Cerebellar nuclear complex (tissue), 1 donor: Measurements from ENCODE around the gene PDE7B.

Experiments used
- DNase-seq, 2 experiments: peaks; one replicate each; lab custom pipeline; 2025; lab: John Stamatoyannopoulos, UW

Gene PDE7B

DNA sequence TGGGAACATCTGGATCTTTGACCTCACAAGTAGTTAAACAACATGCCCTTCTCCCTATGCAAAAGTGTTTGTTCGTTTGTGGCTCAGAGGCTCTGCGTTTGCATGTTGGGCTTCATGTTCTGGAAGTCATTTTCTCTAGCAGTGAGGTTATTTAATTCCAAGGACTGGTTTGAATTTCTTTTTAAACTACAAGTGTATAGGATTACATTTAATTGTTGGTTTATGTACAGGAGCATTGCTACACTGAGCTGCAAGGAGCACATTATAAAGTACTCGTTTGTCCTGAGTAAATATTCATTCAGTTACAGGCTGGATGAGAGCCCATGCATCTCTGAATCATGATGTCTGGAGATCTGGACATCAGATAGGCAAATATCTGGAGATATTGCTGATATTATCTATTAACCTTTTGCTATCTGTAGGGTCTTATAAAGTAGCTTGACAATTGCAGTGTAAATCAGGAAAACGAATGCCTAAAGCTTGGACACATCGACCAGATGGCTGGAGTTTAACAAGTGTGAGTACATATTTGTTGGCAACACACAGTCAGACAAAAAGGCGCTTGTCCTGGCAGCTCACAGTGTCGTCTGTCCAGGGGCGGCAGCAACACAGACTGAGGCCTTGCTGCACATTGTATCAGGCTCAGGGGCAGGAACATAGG lies 84.6 kb downstream of the PDE7B start:
- peak; percentile 40 to 86 for DNase-seq

DNA sequence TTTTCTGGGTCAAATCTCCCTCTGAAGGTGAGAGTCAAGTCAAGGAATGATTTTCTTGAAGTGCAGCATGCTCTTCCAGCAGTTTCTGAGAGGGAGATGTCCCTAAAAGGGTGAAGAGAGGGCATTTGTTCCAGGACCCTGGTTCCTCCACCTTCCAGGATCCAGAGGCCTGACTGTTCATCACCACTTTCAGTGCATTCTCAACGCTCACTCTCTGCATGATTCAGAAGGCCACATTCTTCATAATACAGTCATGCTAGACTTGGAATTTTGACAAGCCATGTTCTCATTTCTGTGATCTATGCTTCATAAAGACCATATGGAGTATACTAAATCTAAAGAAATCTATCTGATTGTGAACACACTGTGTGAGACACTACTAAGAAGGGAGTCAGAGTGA lies 85.1 kb downstream of the PDE7B start:
- no peak for DNase-seq

DNA sequence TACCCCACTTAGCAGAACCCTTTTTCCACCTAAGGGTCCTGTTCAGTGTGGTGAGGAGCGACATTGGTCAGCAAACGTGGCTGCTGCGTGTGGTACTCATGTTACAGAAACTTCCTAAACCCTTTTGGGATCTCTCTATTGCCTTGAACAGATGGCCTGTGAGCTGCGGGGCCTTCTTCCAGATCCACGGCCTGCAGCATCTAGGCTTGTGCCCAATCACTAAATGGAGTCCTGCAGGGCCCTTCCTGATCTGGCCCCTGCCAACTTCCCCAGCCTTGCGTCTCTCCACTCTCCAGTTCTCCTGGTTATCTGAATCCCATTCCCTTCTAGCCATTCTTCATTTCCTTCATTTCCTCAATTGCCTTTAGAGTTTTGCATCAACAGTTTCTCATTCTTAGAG lies 85.6 kb downstream of the PDE7B start:
- peak; percentile 74 to 88 for DNase-seq

DNA sequence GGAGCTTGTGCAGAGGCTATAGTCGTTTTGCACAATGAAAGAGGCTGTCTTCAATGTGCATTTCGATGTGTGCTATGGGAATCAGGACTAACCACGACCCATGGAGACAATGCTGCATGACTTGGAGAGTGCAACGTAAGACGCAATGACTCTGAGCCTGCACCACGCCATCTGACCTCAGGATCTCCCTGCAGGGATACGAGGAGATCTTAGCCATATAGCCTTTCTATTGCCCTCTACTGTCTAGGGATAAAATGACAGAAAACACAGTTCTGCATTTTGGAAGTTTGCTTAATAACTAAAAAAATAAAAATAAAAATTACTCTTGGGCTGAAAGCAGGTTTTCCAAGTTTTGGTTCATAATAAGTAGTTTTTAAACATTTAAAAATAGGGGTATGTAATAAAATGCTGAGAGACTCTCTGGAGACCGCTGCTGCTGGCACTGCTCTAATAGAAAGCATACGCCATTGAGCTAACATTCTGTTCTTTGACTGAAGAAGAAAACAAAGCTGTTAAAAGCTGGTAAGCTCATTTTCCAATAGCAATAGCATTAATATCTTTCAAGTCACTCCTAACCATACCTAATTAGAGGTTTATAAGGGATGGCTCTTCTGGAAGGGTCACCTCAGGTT lies 87.2 kb downstream of the PDE7B start:
- no peak for DNase-seq

DNA sequence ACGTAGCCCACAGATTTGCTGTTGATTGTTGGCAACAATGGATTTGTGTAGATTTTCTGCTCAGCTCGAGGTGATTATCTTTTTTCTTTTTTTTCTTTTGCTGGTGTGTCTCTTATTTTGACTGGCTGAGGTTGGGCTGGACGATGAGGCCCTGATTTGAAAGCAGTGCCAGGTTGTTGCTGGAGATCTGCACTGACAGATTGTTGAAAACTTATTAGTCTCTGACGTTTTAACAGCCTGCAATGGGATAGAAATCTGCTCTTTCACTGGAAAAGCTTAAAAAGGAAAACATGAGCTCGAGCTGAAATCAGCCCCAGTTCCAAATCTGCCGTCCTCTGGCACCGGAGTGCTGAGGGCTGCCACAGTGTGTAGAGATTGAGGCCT lies 87.7 kb downstream of the PDE7B start:
- DNase-seq: peak in 1 of 2 experiments; percentile 79

DNA sequence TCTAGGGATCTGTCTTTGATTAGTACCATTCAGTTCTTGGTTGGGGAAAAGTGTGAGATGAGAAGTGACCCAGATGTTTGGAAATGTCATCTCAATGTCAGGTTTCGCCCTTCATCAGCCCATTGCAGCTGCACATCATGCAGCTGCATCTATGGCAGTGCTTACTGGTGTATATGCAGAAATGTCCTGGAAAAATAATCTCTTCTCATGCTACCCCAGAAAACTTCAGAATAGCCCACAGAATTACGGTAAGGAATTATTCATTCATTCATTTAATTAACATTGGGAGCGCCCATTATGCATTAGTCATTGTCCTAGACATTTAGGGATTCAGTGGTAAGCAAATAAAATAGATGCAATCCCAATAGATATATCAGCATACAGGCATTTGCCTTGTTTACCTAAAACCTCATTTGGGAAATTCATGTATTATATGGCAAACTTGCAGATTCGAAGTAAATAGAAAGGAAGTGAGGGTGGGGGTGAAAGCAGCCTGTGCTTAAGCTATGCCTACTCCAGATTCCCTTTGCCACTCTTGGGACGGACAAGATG lies 89.2 kb downstream of the PDE7B start:
- DNase-seq: no peak

DNA sequence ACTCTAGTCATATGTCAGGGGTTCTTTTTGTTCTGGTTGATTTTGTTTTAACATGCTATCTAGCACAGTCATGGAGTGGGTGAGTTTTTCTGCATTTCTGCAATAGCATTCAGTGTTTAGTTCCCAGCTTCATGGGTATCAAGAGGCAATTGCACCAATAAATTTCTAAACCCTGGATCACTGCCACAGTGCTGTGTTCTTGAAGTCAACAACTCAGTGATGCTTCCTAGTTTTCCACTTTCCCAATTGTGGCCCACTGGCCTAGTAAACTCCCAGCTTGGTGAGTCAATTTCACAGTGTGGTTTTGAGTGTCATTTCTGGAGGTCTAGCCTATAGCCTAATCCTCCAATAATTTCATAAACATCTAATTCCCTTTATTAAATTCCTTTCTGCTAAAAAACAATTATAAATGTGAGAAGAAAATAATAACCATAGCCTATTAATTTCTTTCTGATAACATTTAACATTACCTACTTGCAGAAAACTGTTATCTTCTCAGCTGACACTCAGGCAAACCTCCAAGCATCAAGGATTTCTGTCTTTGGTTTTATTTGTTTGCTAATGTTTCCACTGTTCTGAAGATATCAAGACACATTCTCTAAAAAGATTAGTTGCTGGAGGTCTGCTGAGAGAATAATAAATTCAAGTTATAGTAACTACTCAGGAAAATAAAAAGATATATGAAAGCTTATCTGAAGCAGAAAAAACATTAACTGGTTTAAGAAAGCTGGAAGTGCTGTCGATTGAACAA lies 89.9 kb downstream of the PDE7B start:
- DNase-seq: no peak

DNA sequence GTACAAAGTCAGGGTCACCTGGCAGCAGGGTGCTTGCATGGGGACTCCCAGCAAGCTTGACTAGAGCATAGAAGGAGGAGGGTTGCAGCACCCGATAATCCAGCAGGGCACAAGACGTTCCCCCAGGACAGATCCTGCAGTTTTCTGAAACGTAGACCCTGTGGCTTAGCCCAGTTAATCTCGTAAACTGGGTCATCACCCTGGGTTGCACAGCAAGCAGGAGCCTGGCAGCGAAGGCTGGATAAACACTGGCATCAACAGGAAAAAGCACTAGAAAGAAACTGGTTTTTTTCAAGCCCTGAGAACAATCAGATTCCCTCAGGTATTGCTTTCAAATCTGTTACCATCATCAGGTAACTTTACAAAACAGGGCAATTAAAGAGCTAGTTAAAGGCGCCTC lies 92.6 kb downstream of the PDE7B start:
- no peak for DNase-seq

DNA sequence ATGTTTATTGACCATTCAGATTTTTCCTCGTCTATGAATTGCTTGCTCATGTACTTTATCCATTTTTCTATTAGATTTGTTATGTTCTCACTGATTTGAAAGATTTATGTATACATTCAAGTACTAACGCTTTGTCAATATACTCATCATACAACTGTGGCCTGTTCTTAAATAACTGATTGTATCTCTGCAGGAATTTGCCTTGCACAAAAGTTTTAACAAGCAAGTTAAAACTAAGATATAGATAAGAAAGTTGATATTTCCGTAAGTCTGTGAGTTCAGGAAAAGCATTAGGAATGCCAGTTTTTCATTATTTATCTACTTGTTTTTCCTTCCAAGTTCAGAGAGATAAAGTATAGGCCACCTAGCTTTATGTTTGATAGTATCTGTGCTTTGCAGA lies 95.2 kb downstream of the PDE7B start:
- no peak for DNase-seq

DNA sequence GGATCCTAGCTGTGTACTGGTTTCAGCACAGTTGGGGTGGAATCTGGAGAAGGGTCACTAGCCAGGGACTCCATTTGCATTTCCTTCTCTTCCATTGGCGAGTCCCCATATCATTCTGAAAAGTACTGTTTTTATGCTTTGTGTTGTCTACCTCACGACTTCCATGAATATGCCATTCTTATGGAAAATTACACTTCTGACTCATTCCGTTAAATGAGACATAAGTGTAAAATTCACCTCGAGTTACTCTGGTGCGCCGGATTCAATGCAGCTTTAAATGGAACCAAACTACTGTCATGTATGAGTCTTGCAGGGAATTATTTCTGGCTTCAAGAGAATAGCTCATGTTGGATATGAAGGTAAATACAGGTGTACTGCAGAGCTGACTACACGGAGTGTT lies 99.2 kb downstream of the PDE7B start:
- DNase-seq: no peak

DNA sequence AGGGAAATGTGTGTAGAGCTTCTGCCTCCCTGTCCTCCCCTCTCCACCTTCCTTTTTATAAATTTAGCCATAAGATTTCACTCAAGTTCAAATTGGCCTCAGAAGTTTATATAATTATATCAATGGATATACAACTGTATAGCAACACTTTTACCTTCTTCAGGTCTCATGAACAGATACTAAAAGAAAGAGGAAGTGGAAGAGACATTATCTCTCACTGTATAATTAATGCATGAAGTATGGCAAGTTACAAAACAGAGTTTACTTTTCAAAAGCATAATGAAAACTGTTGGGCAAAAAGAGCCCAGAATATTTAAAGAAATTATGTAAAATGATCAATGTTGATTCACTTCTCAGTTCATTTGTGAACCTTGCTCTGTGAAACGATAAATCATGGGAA lies 99.7 kb downstream of the PDE7B start:
- DNase-seq: no peak

DNA sequence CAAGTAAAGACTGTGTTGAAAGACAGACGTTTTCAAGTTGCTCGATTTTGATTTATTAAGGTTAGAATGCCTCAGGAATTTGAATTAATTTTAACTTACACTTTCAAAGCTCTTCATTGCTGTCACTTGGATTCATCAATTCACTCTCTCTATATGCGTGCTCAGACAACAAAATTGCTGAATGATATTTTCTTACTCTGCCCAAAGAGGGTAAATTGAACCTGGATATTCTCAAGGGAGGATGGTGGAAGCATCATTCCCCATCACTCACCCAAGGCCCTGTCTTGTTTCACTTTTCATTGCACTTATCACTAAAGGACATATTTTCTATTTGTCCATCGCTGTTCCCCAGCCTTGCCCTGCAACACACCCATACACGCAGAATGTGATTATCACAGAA lies 102.3 kb downstream of the PDE7B start:
- DNase-seq: no peak

DNA sequence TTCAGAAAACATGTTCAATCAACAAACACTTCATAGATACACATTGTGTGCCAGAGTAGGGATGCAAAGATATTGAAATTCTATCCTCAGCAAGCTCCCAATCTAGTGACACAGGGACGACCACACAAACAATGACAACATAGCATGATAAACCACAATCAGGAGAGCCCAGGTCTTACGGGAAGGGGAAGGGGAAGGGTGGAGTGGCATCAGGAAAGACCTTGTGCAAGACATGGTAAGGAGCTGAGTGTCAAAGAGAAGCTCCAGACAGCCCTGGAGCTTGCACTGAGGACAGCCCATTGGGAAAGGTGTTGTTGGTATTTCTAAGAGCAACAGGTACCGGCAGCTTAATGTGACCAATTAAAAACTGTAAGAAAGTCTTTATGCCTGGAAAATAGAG lies 103.6 kb downstream of the PDE7B start:
- DNase-seq: no peak

DNA sequence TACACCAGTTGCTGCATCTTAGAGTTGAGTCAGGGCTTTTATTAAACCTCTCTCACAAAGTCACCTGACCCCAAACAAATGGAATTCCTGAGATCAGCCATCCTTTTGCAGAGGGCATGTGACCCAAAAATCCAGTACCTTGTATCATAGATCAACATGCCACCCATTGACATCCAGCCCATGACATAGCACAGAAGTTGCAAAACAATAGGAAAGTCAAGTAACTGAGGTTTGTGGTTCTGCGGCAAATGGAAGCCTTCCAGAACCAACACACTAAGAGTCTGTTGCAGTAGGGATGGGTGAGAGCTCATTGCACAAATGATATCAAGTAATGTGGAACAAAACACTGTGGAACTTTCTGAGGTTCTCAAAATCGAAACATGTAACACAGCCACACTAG lies 111.2 kb downstream of the PDE7B start:
- no peak for DNase-seq

DNA sequence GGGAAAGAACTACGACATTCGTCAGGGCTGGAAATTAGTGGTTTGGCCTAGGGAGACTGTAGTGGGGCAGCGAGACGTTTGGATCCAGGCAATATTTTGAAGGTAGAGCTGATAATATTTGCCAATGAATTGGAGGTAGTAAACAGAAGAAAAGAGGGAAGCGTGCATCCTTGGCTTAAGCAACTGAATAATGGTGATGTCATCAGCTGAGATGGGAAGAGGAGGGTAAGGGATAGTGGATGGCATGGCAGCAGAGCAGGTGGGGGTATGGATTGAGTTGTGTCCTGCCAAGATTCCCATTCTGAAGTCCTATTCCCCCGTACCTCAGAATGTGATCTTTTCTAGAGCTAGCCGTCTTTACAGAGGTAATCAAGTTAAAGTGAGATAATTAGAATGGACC lies 119.2 kb downstream of the PDE7B start:
- no peak for DNase-seq

DNA sequence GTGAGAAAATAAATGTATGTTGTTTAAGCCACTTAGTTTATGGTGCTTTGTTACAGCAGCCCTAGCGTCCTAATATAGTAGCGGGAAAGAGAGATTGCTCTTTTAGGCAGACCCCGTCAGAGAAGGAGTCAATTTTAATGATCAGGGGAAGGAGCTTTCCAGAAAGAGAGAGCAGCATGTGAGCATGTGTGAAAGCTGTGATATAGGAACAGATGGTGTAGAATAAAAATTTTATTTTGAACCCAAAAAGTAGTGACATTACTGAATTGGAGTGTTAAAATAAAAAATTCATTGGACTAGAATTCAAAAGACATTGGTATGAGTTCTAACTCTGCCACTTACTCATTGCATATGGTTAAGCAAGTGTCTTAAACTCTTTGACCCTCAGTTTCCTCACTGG lies 119.8 kb downstream of the PDE7B start:
- DNase-seq: no peak

DNA sequence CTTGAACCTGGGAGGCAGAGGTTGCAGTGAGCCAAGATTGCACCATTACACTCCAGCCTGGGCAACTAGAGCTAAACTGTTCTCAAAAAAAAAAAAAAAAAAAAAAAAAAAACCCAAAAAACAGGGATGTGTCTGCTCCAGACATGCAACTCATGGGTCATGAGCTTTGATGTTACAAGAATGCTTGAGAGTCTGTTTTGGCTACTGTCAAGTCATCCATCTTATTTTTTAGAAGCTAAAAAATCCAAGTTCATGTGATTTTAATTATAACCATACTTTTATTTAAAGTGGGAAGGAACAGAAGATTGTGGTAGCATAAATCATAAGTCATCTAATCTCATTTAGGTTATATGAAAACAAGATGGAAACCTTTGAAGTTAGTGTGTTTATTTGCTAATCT lies 120.6 kb downstream of the PDE7B start:
- DNase-seq: no peak

DNA sequence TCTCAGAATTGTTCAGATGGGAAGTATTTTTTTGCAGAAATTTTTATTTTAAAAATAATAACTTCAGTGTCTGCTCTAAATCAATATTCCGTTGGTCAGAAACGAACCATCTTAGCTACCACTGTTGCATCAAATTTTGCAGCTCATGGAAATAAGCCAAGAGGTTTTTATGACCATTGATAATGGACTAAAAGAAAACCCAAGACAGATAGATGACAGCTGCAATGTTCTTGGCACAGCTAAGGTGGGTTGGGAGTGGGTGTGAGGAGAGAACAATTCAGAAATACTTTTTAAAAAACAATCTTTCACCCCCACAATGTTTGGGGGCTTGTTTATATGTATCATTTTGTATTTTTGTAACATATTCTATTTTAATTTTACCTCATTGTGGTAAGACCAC lies 121.1 kb downstream of the PDE7B start:
- no peak for DNase-seq

DNA sequence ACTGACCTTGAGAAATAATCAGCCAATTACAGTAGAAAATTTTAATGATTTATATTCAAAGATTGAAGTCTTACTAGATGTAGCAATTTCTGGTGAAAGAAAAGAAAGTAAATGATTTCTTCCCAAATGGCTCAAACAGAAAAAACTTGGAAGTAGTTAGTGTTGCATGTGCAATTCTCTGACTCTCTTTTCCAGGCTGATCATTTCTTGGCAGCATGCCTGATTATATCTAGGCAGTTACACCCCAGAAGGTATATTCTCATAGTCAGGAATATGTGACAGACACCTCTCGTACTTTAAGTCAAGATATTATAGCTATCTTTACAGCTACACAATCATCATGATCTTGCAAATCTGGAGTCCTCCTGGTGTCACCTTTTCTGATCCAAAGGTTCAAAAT lies 122.9 kb downstream of the PDE7B start:
- DNase-seq: no peak

DNA sequence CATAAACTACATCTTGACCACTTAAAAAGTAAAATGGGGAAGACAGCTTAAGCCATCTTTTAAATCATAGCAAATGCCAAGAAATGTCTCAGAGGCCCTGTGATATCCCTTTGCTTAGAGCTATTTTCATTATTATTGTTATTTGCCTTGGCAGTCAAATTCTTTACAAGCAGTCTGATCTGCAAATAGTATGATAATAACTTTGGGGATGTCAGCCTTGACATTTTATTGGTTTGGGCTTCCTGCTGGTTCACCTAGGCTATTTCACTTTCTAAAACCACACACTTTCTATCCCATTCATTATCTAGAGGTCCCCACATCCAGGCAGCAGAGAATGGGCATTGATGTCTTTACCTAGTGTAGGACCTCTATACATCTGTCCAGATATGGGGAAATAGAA lies 125.1 kb downstream of the PDE7B start:
- DNase-seq: no peak

DNA sequence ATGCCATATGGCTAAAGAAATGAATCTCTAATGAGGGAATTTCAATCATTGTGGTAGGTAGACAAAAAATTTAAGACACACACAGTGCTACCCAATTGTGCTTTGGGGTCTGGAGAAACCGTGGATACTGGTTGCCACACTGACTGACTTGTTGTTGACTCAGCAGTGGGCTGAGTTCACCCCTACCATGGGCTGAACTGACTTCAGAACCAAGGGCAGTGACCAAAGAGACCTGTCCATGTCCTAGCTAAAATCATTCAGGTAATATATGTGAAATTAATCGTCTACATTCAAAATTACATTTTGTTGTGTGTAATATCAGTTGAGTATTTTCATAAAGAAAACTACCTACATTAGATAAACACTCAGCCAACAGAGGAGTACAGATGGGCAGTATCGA lies 131.6 kb downstream of the PDE7B start:
- no peak for DNase-seq

DNA sequence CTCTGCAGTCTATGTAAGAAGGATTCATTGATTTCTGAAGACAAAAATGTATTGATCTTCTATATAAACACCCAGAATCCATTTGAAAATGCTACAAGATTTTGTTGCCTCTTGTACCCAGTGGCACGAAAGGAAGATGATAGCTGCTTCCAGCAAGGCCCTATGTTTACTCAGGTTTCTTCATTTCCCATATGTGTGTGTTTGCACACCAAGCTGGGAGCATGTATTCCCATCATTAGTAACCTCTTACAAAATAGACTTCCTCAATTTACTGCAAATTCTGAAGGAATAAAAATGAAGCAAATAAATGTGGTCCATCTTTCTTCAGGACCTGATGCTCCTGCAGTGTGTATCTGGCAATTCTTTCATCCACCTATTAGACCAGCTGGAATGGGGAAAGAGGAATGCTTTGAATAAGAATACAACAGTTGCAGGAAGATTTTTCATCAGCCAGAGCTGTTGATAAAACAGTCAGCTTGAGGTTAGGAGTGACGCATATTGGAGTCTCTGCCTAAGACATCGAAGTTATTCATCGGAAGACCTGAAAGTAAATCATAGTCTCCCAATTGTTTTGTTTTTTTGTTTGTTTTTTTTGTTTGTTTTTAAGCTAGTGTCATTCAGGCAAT lies 132.3 kb downstream of the PDE7B start:
- DNase-seq: no peak

DNA sequence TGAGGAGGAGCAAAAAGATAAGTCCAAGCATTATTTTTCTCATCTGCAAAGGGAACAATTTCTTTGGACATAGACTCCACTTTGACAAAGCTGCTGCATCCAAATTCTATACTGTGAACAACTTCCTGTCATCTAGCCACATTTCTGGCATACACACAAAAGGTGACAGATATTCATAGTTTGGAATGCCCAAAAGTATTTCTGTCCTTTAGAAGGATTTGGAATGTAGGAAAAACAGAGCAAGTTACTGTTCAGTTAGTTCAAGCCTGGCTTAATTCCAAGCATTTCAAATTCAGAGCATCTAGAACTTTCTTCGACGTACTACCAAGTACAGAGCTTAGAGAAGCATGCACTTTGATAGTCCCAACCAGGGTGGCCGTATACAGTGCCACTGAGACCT lies 134.0 kb downstream of the PDE7B start:
- DNase-seq: no peak
